Measurements from ENCODE around the gene ZNF491. TPM values are rescaled to one million over a fixed set of nuclear protein-coding genes. Genes with fewer than 3 reads are reported as not detected.

ZNF491 gene
- total and polyA plus RNA-seq, 2 of the 4 experiments (the other 2 are of a cell fraction) = 1.5 to 3.6 TPM

DNA sequence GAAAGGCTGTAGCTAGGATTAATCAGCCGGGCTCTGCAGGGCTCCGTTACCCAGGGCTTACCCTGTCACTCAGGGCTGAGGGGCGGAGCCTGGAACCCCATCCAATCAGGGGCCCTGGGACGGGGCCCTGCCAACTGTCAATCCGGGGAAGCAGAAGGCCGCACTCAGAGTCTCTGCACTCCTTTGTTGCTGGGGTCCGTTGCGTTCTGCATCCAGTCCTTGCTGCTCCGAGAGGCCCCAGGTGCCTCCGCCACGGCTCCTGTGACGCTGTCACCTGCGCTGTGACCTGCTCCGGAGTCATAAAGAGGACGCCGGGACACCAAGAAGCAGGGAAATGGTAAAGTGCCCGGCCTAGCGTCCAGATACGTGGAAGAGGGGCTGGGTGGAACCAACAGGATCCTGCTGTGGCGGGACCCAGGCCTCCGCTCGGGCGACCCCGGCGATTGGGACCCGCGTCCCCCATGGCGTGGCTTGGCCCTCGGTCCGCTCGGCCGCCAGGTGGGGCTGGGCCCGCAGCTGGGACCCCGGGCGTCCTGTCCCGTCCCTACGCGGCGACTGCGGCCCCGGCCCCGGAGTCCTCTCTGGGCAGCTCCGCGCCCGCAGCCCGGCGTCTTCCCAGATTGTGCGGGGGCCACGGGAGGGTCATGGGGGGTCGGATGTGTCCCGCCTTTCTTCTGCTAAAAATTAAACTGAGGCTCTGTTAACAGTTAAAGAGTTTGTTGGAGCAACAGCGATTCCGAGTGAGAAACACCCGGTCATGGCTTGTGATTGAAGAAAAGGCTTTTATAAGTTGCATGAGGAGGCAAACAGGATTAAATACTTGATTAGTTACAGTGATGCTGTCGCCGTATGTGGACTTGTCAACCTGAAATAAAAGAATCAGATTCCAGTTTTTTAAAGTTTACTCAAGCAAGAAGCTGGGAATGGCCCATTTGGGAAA is at the start of gene ZNF491 (continued):
- TF ChIP-seq, protein P1, sequence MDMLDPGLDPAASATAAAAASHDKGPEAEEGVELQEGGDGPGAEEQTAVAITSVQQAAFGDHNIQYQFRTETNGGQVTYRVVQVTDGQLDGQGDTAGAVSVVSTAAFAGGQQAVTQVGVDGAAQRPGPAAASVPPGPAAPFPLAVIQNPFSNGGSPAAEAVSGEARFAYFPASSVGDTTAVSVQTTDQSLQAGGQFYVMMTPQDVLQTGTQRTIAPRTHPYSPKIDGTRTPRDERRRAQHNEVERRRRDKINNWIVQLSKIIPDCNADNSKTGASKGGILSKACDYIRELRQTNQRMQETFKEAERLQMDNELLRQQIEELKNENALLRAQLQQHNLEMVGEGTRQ (IDR thresholded peaks at IDR 0.05; ENCODE audit: low read depth, low read length) = no peak
- no peak for TF ChIP-seq MXI1 (IDR thresholded peaks at IDR 0.05; ENCODE audit: borderline replicate concordance, low read depth, low read length)
- TF ChIP-seq, protein P2, sequence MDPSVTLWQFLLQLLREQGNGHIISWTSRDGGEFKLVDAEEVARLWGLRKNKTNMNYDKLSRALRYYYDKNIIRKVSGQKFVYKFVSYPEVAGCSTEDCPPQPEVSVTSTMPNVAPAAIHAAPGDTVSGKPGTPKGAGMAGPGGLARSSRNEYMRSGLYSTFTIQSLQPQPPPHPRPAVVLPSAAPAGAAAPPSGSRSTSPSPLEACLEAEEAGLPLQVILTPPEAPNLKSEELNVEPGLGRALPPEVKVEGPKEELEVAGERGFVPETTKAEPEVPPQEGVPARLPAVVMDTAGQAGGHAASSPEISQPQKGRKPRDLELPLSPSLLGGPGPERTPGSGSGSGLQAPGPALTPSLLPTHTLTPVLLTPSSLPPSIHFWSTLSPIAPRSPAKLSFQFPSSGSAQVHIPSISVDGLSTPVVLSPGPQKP (IDR thresholded peaks at IDR 0.05; ENCODE audit: borderline replicate concordance, low read depth, low read length) = no peak

Measured in IMR-90 (cell line).